H9 (cell line): ENCODE measurements around the gene RPL29. TPM values are rescaled to one million over a fixed set of nuclear protein-coding genes. Genes with fewer than 3 reads are reported as not detected.

Experiments
- DNase-seq: peaks from one replicate; pipeline ENCODE4 v3.0.0-alpha.2; 2017
- H2AFZ ChIP-seq: one replicate; pipeline ENCODE4 v1.6.1; 2013; ENCODE audit warnings: mild to moderate bottlenecking, low read length, control low read depth, moderate library complexity
- H2AK5ac ChIP-seq: 2 replicates; pipeline ENCODE4 v1.6.1; 2013; ENCODE audit warnings: low read length, control low read depth, mixed read lengths; ENCODE audit not compliant: insufficient read length
- H2BK120ac ChIP-seq: one replicate; pipeline ENCODE4 v1.6.1; 2013; ENCODE audit warnings: low read depth, mild to moderate bottlenecking, low read length, control low read depth, inconsistent platforms; ENCODE audit not compliant: poor library complexity, severe bottlenecking
- H2BK12ac ChIP-seq: 2 replicates; pipeline ENCODE4 v1.6.1; 2013; ENCODE audit warnings: low read length, control low read depth, mixed read lengths, low read depth; ENCODE audit not compliant: insufficient read length
- H2BK15ac ChIP-seq: 2 replicates; pipeline ENCODE4 v1.6.1; 2013; ENCODE audit warnings: low read depth, low read length, control low read depth
- H2BK20ac ChIP-seq: one replicate; pipeline ENCODE4 v1.6.1; 2013; ENCODE audit warnings: low read depth, mild to moderate bottlenecking, low read length, control low read depth, inconsistent platforms; ENCODE audit not compliant: poor library complexity, severe bottlenecking
- H2BK5ac ChIP-seq: 2 replicates; pipeline ENCODE4 v1.6.1; 2013; ENCODE audit warnings: low read length, control low read depth, mixed read lengths; ENCODE audit not compliant: insufficient read length
- H3K14ac ChIP-seq: 2 replicates; pipeline ENCODE4 v1.6.1; 2013; ENCODE audit warnings: low read length, control low read depth; ENCODE audit not compliant: insufficient read depth
- H3K18ac ChIP-seq: 2 replicates; pipeline ENCODE4 v1.6.1; 2013; ENCODE audit warnings: low read depth, mild to moderate bottlenecking, mixed read lengths, low read length, control low read depth; ENCODE audit not compliant: insufficient read length
- H3K23ac ChIP-seq: 2 replicates; pipeline ENCODE4 v1.6.1; 2013; ENCODE audit warnings: low read length, control low read depth, mixed read lengths, low read depth; ENCODE audit not compliant: insufficient read length
- H3K23me2 ChIP-seq: 2 replicates; pipeline ENCODE4 v1.6.1; 2013; ENCODE audit warnings: low read depth, mild to moderate bottlenecking, mixed read lengths, low read length, control low read depth; ENCODE audit not compliant: insufficient read length, poor library complexity, severe bottlenecking
- H3K27ac ChIP-seq: 2 replicates; pipeline ENCODE4 v1.5.1; 2013; ENCODE audit warnings: low read length, control low read depth, mixed read lengths, low read depth; ENCODE audit not compliant: insufficient read length
- H3K27me3 ChIP-seq: 2 replicates; pipeline ENCODE4 v1.6.1; 2013; ENCODE audit warnings: low read length, control low read depth, inconsistent platforms; ENCODE audit not compliant: insufficient read depth
- H3K4ac ChIP-seq: 2 replicates; pipeline ENCODE4 v1.6.1; 2013; ENCODE audit warnings: low read depth, mild to moderate bottlenecking, control low read depth, inconsistent platforms, low read length, moderate library complexity
- H3K4me1 ChIP-seq: 2 replicates; pipeline ENCODE4 v1.6.1; 2013; ENCODE audit warnings: low read length, control low read depth, inconsistent platforms; ENCODE audit not compliant: insufficient read depth
- H3K4me2 ChIP-seq: 2 replicates; pipeline ENCODE4 v1.6.1; 2013; ENCODE audit warnings: low read length, control low read depth, mixed read lengths; ENCODE audit not compliant: insufficient read length, insufficient read depth
- H3K56ac ChIP-seq: 2 replicates; pipeline ENCODE4 v1.6.1; 2013; ENCODE audit warnings: low read depth, mild to moderate bottlenecking, mixed read lengths, low read length, control low read depth; ENCODE audit not compliant: insufficient read length
- H3K79me1 ChIP-seq: 2 replicates; pipeline ENCODE4 v1.6.1; 2013; ENCODE audit warnings: low read depth, mild to moderate bottlenecking, moderate library complexity, low read length, control low read depth, inconsistent platforms; ENCODE audit not compliant: insufficient read depth, poor library complexity, severe bottlenecking
- H3K79me2 ChIP-seq: 2 replicates; pipeline ENCODE4 v1.6.1; 2013; ENCODE audit warnings: low read length, control low read depth, inconsistent platforms; ENCODE audit not compliant: insufficient read depth
- H3K9ac ChIP-seq: 2 replicates; pipeline ENCODE4 v1.6.1; 2013; ENCODE audit warnings: low read length, control low read depth, mixed read lengths; ENCODE audit not compliant: insufficient read length; ENCODE audit errors: extremely low read depth
- H3K9me3 ChIP-seq: one replicate; pipeline ENCODE4 v1.6.1; 2013; ENCODE audit warnings: low read depth, low read length, inconsistent platforms; ENCODE audit not compliant: control insufficient read depth
- H3T11ph ChIP-seq: one replicate; pipeline ENCODE4 v1.6.1; 2013; ENCODE audit warnings: mild to moderate bottlenecking, low read length, control low read depth, inconsistent platforms
- H4K20me1 ChIP-seq: one replicate; pipeline ENCODE4 v1.6.1; 2013; ENCODE audit not compliant: control insufficient read depth, insufficient read length, insufficient read depth
- H4K5ac ChIP-seq: 2 replicates; pipeline ENCODE4 v1.6.1; 2013; ENCODE audit warnings: low read depth, mild to moderate bottlenecking, mixed read lengths, low read length, control low read depth; ENCODE audit not compliant: insufficient read length
- H4K8ac ChIP-seq: replicated peaks from 2 replicates; pipeline ENCODE4 v1.6.1; 2013; ENCODE audit warnings: low read length, control low read depth, mixed read lengths, low read depth; ENCODE audit not compliant: insufficient read length
- H4K91ac ChIP-seq: 2 replicates; pipeline ENCODE4 v1.6.1; 2013; ENCODE audit warnings: low read depth, mild to moderate bottlenecking, moderate library complexity, mixed read lengths, low read length, control low read depth; ENCODE audit not compliant: insufficient read length
- H3K27ac Mint-ChIP-seq, 3 experiments: 2 replicates in 2 of 3; 3 replicates in 1 of 3; pipeline ENCODE4 v1.8.0; 2020 to 2021; ENCODE audit warnings: mixed read lengths in 3 of 3, mild to moderate bottlenecking in 1 of 3, moderate library complexity in 1 of 3
- H3K27me3 Mint-ChIP-seq: 2 replicates; pipeline ENCODE4 v1.8.0; 2021; ENCODE audit warnings: low read depth, mild to moderate bottlenecking, moderate library complexity, mixed read lengths
- H3K36me3 Mint-ChIP-seq, 3 experiments: 2 replicates in 2 of 3; 3 replicates in 1 of 3; pipeline ENCODE4 v1.8.0; 2020 to 2021; ENCODE audit warnings: low read depth in 3 of 3, mixed read lengths in 3 of 3; ENCODE audit not compliant: insufficient read depth in 1 of 3
- H3K4me1 Mint-ChIP-seq, 2 experiments: 2 replicates each; pipeline ENCODE4 v1.8.0; 2020; ENCODE audit warnings: mixed read lengths in 2 of 2
- H3K4me3 Mint-ChIP-seq, 2 experiments: 2 replicates in 1 of 2; 3 replicates in 1 of 2; pipeline ENCODE4 v1.8.0; 2020 to 2021; ENCODE audit warnings: mild to moderate bottlenecking in 2 of 2, mixed read lengths in 2 of 2, moderate library complexity in 1 of 2
- H3K9me3 Mint-ChIP-seq, 2 experiments: 2 replicates in 1 of 2; 3 replicates in 1 of 2; pipeline ENCODE4 v1.8.0; 2020; ENCODE audit warnings: mild to moderate bottlenecking in 2 of 2, mixed read lengths in 2 of 2, moderate library complexity in 1 of 2
- WGBS: extraction: QIAGEN DNeasy Blood & Tissue Kit; methylation state at CpG from one replicate; pipeline ENCODE4 v1.1.7; 2013; ENCODE audit warnings: missing lambda C conversion rate, low lambda C conversion rate, mixed read lengths; ENCODE audit not compliant: insufficient read length; ENCODE audit errors: extremely low coverage; 5-methylcytosine and 5-hydroxymethylcytosine counted together
- total RNA-seq: library from RNA; stranded (reverse); gene quantifications from 2 replicates; pipeline ENCODE4 v1.2.1, GENCODE V29; 2021
- TF ChIP-seq, protein P1 (sequence below): fragments of 200-600 bp; sonication (generic); conservative IDR thresholded peaks from 3 replicates; pipeline ENCODE4 v1.8.0; 2021; ENCODE audit warnings: antibody characterized with exemption, mild to moderate bottlenecking

RPL29 gene
- total RNA-seq, 1 experiment from 2014 or later: 1,592 TPM

DNA sequence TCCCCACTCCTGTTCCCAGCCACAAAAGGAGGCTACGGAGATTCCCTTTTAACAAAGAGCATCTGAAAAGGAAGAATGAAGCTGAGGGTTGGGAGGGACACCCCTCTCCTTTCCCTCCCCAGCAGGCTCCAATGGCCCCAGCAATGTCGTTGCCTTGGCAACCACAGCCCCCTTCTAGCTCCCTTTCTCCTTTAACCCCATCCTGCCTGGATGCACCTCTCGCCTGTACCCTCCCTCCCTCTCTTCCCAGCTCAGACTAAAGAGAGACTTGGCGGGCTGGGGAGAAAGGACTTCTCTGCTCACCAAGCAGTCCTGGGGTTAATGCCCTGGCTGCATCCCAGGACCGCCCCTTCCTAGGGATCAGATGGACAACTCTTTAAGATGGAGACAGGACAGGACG lies 7.1 kb upstream of the RPL29 start:
- TF ChIP-seq, protein P1, sequence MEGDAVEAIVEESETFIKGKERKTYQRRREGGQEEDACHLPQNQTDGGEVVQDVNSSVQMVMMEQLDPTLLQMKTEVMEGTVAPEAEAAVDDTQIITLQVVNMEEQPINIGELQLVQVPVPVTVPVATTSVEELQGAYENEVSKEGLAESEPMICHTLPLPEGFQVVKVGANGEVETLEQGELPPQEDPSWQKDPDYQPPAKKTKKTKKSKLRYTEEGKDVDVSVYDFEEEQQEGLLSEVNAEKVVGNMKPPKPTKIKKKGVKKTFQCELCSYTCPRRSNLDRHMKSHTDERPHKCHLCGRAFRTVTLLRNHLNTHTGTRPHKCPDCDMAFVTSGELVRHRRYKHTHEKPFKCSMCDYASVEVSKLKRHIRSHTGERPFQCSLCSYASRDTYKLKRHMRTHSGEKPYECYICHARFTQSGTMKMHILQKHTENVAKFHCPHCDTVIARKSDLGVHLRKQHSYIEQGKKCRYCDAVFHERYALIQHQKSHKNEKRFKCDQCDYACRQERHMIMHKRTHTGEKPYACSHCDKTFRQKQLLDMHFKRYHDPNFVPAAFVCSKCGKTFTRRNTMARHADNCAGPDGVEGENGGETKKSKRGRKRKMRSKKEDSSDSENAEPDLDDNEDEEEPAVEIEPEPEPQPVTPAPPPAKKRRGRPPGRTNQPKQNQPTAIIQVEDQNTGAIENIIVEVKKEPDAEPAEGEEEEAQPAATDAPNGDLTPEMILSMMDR: no peak
- H3K27me3 ChIP-seq: no peaks in the 10 kb centered on the region
- Mint-ChIP-seq H3K4me3 (peak overlapping the region in 1 of 2 experiments; percentile 48; a peak in 2 of 5 replicates), H3K27me3 (peaks cover 4% of the 10 kb centered on the region), H3K36me3 (no peaks in the 10 kb centered on the region; a peak in 1 of 7 replicates), H3K4me1 (peaks cover 56 to 65% of the 10 kb centered on the region in 2 experiments), H3K27ac (no peak overlapping the region; a peak in 1 of 7 replicates), H3K9me3 (no peaks in the 10 kb centered on the region)
- H3K4me2 ChIP-seq: no peak overlapping the region
- H3K9ac ChIP-seq: no peak overlapping the region
- no peak overlapping the region for H3K18ac ChIP-seq
- H3K23me2 ChIP-seq: no peaks in the 10 kb centered on the region
- H2AK5ac ChIP-seq: no peak overlapping the region
- no peak overlapping the region for H2BK20ac ChIP-seq
- peaks cover 17% of the 10 kb centered on the region; the same call in 1 of the 2 replicates for H3K4me1 ChIP-seq
- H3T11ph ChIP-seq: no peak overlapping the region
- no peak overlapping the region for H3K23ac ChIP-seq
- peaks cover 2% of the 10 kb centered on the region for H4K20me1 ChIP-seq
- H3K56ac ChIP-seq: no peak overlapping the region
- H4K8ac ChIP-seq: no peak overlapping the region
- H2BK15ac ChIP-seq: no peak overlapping the region
- no peak overlapping the region; the same call in 1 of the 2 replicates for H3K14ac ChIP-seq
- H2BK5ac ChIP-seq: no peak overlapping the region
- no peak overlapping the region for H3K27ac ChIP-seq
- no peaks in the 10 kb centered on the region for H3K79me2 ChIP-seq
- H2BK12ac ChIP-seq: no peak overlapping the region
- DNase-seq: no peak
- H3K79me1 ChIP-seq: no peaks in the 10 kb centered on the region
- no peak overlapping the region for H3K4ac ChIP-seq
- no peak overlapping the region for H4K91ac ChIP-seq
- no CpG with 5 or more reads among the region's 6 CpGs for WGBS
- H2BK120ac ChIP-seq: no peak overlapping the region
- H2AFZ ChIP-seq: no peak overlapping the region
- no peak overlapping the region for H4K5ac ChIP-seq
- no peaks in the 10 kb centered on the region for H3K9me3 ChIP-seq
